PFSK-1 (cell line): ENCODE data around the gene TP53I3.

ENCODE experiments used
- FOXP2 ChIP-seq: optimal IDR thresholded peaks from 2 replicates; pipeline ENCODE3; 2011; ENCODE audit warnings: borderline replicate concordance, control low read depth, inconsistent platforms; ENCODE audit not compliant: insufficient read depth; ENCODE audit errors: extremely low read length, extremely low read depth
- POLR2AphosphoS5 ChIP-seq: IDR thresholded peaks from 2 replicates; pipeline ENCODE4 v1.6.1; 2012; ENCODE audit warnings: low read depth, mild to moderate bottlenecking, control low read depth, low read length, moderate library complexity
- SIN3A ChIP-seq: IDR thresholded peaks from 2 replicates; pipeline ENCODE4 v1.6.1; 2012; ENCODE audit warnings: mild to moderate bottlenecking, low read length, moderate library complexity, borderline replicate concordance; ENCODE audit not compliant: insufficient read depth
- TAF1 ChIP-seq: IDR thresholded peaks from 2 replicates; pipeline ENCODE4 v1.6.1; 2012; ENCODE audit warnings: low read length, control low read depth, borderline replicate concordance; ENCODE audit not compliant: insufficient read depth
- TF ChIP-seq, protein P1 (sequence below), 2 experiments: IDR thresholded peaks; 2 replicates each; pipeline versions ENCODE4 v1.6.1 to v1.8.0; 2011 to 2012; ENCODE audit warnings: low read depth in 2 of 2, low read length in 2 of 2, control low read depth in 1 of 2, inconsistent platforms in 1 of 2, mild to moderate bottlenecking in 1 of 2, moderate library complexity in 1 of 2; ENCODE audit not compliant: insufficient read depth in 1 of 2

DNA sequence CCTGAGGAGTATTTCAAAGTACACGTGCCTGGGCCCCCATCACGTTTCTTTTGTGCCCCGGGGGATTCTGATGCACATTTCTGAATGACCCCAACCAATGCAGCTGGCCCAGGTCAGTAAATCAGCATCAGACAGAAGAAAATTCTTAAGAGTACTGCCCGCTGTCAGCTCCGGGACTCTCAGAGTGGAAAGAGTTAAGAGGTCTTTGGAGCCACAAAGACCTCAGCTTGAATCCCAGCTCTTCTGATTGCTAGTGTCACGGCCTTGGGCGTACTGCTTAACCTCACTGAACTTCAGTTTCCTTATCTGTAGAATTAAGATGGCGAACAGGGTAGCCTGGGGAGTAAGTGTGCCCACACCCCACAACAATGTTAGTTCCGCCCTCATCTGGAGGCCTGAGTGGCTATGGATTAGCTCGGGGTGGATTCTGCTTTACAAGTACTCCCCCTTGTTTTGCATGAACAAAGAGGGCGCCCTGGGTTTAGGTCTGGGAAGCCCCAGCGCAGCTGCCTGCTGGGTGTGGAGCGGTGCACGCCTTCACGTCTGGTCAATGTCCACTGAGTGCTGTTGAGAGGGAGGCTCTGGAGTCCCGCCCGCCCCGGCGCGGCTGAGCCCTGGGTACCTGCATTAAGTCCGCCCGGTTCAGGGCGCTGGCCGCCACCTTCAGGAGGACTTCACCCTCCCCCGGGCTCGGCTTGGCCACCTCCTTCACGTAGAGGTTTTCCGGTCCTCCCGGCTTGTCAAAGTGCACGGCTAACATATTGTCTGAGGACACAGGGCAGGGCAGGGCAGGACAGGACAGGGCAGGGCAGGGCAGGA, 858 bp downstream of the TP53I3 start:
- TF ChIP-seq, protein P1, sequence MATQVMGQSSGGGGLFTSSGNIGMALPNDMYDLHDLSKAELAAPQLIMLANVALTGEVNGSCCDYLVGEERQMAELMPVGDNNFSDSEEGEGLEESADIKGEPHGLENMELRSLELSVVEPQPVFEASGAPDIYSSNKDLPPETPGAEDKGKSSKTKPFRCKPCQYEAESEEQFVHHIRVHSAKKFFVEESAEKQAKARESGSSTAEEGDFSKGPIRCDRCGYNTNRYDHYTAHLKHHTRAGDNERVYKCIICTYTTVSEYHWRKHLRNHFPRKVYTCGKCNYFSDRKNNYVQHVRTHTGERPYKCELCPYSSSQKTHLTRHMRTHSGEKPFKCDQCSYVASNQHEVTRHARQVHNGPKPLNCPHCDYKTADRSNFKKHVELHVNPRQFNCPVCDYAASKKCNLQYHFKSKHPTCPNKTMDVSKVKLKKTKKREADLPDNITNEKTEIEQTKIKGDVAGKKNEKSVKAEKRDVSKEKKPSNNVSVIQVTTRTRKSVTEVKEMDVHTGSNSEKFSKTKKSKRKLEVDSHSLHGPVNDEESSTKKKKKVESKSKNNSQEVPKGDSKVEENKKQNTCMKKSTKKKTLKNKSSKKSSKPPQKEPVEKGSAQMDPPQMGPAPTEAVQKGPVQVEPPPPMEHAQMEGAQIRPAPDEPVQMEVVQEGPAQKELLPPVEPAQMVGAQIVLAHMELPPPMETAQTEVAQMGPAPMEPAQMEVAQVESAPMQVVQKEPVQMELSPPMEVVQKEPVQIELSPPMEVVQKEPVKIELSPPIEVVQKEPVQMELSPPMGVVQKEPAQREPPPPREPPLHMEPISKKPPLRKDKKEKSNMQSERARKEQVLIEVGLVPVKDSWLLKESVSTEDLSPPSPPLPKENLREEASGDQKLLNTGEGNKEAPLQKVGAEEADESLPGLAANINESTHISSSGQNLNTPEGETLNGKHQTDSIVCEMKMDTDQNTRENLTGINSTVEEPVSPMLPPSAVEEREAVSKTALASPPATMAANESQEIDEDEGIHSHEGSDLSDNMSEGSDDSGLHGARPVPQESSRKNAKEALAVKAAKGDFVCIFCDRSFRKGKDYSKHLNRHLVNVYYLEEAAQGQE (IDR thresholded peaks at IDR 0.05; ENCODE audit: insufficient read depth in 1 of 2, low read depth in 2 of 2, low read length in 2 of 2): no peak
- TF ChIP-seq FOXP2: no peak
- no peak for TF ChIP-seq TAF1
- TF ChIP-seq SIN3A: no peak; the same call in 1 of the 2 replicates
- peak; percentile 17; the same call in 1 of the 2 replicates for TF ChIP-seq POLR2AphosphoS5
